GM21529 (cell line): ENCODE measurements around the gene KSR2.
"Not testable (repeated sequence)": the region's sequence is repeated elsewhere in the genome, so short reads cannot be mapped to it uniquely, and the experiment has no call there.

Experiments
- ATAC-seq: cut with Tn5 transposase; IDR thresholded peaks from one replicate; pipeline ENCODE4 v1.9.1; 2021; ENCODE audit not compliant: unreplicated experiment

KSR2 gene

DNA sequence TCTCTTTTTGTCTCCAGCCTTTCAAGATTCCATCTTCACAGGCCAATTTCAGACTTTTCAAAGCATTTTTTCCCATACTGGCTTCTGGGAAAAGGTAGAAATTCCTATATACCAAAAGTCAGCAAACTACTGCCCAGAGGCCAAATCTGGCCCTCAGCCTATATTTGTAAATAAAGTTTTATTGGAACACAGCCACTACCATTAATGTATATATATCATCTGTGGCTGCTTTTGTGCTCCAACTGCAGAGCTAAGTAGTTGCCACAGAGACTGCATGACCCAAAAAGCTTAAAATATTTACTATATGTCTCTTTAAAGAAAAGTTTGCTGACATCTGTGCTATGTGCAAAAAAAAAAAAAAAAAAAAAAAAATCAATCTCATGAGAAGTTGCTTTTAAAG, 76.3 kb downstream of the KSR2 start:
- ATAC-seq: no peak

DNA sequence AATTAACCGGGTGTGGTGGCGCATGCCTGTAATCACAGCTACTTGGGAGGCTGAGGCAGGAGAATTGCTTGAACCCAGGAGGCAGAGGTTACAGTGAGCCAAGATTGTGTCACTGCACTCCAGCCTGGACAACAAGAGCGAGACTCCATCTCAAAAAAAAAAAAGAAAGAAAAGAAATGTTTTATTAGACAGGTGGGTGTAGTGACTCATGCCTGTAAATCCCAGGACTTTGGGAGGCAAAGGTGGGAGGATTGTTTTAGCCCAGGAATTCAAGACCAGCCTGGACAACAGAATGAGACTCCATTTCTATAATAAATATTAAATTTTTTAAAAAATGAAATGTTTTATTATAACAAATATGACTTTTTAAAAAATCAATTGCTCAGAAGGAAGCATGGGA, 77.5 kb downstream of the KSR2 start:
- not testable (repeated sequence) for ATAC-seq

DNA sequence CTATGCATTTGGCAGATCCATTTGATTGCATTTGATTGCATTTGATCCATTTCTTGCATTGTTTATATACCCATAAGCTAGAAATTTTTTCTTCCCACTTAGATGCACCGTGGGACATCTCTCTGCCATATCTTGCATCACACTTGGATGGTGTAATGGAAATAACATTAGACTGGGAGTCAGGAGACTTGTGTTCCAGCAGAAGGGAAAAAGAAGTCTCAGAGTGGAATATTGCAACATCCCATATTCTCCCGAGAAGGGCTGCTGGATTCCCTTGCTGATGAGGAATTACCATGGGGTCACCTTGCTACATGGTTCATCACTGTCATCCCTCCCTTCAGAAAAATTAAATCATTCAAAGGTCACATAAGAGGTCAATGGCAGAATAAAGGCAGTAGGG, 78.1 kb downstream of the KSR2 start:
- no peak for ATAC-seq

DNA sequence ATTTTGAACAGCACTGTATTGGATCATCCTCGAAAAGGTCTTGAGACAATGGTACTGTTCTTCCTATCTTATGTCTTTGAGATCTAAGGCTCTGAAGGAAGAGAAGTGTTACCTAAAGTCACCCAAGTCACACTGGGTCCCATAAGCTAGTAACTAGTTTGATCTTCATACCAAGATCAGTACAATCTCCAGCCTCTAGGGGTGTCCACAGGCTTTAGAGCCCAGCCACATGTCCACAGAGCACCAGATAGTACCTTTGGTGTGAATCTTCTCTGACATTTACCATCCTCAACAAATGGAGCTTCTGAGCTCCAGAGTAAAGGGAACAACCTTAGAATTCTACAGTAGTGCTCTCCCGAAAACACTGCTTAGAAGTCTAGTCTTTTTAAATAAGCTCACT, 78.7 kb downstream of the KSR2 start:
- no peak for ATAC-seq

DNA sequence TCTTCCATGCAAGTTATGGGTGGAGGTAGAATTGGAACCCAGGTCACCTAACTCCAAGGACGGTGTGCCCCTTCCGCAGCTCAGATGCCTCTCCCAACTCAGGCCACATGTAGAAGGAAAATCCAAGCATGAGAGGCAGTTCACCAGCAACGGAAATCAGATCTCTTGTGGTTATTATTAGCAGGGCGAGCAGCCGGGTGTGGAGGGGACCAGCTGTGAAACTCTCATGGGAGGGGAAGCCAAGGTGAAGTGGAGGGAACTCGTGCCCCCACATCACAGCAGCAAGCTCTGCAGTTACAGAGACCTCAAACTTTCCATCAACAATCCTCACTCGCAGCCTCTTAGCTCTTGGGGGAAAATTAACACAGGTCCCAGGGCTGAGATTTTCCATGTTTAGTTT, 79.7 kb downstream of the KSR2 start:
- no peak for ATAC-seq

DNA sequence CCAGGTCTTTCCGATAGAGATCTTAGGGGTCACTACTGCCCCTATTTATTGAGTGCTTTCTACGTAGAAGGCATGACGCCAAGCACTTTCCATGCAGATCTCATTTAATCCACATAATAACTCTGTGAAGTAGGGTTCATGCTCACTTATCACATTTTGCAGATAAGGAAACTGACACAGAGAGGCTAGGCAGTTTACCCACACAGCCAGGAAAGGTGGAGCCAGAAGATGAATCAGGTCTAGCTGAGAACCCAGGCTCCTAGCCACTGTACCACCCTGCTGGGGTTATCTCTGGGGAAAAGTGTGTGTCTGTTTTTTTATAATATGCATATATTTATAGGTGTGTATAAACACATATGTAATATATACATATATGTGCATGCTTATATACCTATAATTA, 83.6 kb downstream of the KSR2 start:
- no peak for ATAC-seq

DNA sequence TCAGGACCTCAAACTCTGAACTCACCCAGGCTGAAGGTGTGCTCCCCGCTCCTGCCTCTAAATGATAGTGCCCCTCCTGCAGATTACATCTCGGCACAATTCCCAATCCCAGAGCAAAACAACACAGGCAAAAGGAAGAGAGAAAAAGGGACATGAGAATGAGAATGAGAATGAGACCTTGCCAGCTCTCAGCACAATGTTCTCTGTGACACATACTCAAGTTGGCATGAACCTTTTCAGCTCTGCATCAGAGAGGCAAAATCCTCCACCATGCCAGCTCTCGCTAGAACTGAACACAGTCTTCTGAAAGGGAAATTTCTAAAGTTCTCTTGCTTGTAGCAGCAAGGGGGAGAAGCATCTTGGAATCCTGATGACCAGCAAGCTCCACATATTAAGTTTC, 84.6 kb downstream of the KSR2 start:
- ATAC-seq: no peak

DNA sequence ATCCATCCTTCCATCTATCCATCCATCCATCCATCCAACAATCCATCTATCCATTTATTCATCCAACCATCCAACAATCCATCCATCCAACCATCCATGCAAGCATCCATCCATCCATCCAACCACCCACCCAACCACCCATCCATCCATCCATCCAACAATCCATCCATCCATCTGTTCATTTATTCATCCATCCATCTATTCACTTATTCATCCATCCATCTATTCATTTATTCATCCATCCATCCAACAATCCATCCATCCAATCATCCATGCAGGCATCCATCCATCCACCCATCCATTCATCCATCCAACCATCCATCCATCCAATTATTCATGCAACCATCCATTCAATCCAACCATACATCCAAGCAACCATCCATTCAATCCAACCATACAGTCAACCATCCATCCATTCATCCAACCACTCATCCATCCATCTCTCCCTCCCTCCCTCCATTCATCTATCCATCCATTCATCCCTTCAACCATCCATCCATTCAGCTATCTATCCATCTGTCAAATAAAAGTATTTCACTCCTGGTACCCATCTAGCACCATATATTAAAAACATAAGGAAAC, 86.1 kb downstream of the KSR2 start:
- no peak for ATAC-seq

DNA sequence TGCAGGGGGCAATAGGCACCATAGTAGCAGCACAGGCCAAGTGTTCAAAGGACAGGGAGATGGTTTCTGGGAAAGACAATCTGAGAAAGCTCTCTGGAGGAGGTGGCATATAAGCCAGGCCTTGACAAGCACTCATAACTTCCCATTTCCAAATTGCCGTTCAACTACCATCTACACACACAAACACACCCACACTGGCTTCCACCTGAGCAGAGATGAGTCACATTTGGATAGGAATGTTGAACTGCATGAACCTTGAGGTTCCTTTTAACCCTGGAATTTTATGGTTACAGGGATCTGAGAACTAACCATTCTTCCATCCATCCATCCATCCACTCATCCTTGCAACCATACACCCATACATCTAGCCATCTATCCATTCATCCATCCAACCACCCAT, 86.6 kb downstream of the KSR2 start:
- no peak for ATAC-seq

DNA sequence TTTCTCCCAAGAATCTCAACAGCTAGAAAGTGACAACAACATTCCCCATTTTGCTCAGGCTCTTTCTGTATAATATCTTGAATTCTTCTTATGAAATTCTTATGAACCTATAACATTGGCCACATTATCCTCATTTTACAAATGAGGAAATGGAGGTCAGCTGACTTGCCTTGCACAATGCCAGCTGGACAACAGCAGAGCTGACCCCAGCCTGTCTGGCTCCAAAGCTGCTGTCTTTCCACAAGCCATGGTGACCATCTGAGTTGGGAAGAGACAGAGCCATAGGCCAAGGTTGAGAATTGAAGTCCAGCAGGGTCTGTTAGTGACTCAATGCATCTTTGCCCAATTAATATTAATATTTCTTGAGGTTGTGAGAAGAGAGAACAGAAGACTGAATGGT, 87.3 kb downstream of the KSR2 start:
- ATAC-seq: no peak

DNA sequence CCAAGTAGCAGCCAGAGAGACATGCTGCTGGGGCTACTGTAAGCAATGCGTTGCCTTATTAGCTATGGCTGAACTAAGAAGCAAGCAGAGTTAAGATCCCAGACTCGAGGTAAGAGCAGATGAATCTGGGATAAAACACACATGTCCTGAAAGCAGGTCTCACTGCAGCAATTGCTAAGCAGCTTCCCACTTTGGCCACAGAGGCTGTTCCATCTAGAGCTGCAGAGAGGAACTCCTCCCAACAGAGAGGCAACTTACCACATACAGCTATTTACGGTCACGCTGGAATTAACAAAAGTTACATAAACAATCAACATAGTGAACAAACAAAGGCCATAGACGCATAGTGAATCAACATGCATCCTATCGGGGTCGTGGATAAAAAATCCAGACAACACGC, 90.2 kb downstream of the KSR2 start:
- no peak for ATAC-seq

DNA sequence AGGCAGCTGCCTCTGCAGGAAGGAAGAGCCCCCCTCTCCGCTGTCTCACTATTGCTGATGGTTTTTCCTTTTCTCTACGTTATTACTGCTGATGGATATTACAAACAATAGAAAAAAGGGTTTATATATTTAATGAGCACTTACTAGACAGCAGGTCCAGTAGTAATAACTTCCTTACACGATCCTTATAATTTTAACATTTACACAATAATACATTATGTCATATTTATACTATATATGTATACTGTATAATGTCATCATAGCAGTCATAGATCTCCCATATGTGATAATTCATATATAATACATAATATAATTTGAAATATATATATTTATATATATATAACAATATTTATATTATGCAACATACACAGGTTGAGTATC, 92.4 kb downstream of the KSR2 start:
- ATAC-seq: no peak

DNA sequence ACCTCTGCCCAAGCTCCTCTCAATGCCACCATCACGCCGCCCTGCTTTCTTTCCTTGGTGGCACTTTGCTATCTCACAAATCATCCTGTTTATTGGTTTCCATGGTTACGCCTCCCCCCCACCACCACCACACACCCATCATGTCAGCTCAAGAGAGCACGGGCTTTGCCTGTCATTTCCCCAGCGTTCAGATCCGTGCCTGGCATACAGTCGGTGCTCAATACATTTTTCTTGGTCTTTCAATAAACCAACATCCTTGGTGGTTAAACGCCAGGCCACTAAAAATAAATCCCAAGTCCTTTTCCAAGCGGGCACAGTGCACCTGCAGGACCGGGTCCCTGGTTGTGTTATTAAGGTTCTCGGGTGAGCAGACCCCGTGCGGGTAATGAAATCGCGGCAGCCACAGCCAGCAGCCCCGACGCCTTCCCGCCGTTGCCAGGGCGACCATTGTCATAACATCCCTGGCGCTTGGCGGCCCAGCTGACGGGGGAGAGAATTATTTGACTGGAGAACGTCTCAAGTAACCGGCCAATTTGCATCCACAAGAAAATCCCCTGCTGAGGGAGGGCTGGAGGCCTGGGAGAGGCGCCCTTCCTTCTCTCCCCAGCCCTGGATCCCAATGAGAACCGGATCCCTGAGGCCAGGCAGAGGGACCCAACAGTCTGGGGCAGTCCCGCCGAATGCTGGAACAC, 92.9 kb downstream of the KSR2 start:
- ATAC-seq: no peak

DNA sequence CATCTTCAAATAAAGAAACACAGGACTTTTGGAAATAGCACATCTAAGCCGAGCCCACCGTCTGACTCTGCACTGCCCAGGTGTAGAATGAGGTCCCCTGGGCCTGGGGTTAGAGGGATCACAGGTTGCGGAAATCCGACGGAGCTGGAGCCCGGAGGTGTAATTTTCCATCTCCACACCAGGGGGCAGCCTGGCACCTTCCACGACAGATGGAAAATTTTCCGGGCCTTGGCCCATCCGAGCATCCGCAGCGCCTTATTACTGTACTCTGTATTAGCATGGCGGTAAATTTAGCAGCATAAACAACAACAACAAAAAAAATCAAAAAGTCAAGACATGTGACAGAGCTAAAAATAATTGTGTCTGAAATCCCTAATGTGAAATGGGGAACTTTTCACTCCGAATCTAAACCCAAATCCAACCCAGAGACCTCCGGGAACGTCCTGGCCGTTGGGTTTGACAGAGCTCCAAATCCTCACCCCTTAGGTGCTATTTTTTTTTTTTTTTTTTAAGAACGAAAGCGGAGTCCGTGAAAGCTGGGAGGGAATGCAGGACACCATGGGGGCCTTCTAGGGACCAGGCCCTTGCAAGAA, 93.9 kb downstream of the KSR2 start:
- ATAC-seq: peak; percentile 68

DNA sequence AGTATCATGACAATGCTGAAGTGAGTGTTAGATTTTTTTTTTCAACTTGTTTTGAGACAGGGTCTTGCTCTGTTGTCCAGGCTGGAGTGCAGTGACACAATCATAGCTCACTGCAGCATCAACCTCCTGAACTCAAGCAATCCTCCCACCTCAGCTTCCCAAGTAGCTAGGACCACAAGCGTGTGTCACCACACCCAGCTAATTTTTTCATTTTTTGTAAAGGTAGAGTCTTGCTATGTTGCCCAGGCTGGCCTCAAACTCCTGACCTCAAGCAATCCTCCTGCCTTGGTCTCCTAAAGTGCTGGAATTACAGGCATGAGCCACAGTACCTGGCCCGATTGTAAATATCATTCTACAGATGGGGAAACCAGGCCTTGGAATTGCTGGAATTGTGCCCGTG, 94.6 kb downstream of the KSR2 start:
- not testable (repeated sequence) for ATAC-seq

DNA sequence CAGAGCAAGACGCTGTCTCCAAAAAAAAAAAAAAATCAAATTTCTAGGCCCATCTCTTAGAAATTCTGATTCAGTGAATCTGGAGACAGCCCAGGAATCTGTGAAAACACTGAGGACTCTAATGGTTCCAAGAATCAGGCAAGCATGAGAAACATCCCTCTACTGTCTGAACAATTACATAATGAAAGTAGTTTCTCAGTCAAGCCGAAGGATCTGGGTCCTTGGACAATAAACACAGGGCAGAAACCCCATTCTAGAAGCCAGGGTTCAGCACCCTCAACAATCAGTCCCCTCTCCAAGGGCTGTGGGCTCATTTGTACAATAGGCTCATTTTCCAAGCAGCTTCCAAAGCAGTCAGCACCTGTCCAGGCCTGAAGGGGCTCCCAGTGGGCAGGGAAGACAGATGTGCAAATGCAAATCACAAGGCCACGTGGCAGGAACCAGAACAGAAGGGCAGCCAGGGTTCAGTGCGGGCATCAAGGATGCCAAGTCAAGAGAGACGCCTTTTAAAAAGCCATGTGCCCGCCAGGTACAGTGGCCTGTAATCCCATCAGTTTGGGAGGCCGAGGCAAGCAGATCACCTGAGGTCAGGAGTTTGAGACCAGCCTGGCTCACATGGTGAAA, 96.1 kb downstream of the KSR2 start:
- ATAC-seq: no peak

DNA sequence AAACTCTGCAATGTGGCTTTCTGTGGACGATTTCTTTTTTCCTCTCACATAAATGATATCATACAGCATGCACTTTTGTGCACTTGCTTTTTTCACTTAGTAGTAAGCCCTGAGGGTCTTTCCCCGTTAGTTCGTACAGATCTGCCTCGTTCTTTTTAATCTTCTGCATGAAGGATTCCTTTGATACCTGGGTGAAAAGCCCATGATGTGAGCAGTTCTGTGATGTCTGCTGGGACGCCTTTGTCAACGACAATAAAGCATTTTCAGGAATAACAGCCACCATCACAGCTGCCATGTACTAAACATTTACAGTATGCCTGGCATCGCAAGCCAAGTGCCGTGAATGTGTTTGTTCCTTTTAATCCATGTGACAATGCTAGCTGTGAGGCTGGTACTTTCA, 99.2 kb downstream of the KSR2 start:
- ATAC-seq: no peak

DNA sequence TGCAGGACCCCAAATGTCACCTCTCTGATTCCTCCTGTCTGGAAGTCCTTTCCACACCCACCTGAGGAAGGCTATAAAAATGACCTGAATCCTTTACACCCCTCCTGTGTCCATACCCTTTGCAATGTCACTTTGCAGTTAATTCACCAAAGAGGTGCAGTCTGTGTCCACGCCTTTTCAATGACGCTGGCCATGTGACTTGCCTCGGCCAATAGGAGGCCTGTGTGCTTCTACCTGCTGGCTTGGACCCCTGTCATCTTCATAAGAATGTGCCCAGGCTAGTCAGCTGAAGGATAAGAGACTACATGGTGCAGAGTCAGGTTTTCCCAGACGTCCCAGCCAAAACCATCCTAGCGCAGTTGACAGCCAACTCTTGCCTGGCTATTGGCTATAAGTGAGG, 101.4 kb downstream of the KSR2 start:
- no peak for ATAC-seq

DNA sequence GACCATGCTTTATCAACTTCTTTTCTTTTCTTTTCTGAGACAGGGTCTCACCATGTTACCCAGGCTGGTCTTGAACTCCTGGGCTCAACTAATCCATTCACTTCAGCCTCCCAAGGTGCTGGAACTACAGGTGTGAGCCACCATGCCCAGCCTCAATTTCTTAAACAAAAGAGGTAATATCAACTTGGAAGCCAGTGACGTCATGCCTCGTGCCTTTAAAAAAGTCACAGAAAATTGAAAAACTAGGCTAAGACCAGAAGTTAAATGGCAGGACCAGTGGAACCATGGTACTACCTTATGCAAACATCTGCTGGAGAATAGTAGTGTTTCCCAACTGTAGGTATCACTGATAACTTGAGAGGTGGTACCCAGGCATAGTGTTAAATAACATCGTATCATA, 103.3 kb downstream of the KSR2 start:
- no peak for ATAC-seq

DNA sequence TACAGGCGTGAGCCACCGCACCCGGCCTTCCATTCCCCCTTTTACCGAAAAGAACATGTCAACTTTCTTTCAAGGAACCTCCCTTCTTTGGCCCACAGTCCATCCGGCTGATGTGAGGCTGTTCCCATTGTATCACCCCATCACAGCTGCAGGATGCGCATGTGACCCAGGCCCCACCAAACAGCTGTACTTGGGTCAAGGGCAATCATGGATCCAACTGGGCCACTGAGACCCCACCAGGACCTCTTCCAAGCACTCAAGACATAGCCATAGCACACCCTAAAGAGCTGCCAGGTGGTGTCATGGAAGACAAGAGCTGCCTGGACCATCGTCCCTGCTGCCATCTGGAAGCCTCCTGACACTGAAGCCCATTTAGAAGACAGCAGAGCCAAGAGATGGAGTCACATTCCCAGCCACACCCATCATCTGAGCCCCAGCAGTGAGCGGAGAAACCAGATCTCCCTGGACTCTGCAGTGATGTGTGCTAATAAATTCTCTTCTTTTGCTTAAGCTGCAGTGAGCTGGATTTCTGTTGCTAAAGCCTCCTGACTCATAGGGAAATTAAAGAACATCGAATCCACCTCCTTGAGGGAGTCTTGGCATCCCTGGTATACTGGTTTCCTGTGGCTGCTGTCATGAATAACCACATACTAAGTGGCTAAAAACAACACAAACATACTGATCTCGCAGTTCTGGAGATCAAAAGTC, 105.6 kb downstream of the KSR2 start:
- no peak for ATAC-seq

DNA sequence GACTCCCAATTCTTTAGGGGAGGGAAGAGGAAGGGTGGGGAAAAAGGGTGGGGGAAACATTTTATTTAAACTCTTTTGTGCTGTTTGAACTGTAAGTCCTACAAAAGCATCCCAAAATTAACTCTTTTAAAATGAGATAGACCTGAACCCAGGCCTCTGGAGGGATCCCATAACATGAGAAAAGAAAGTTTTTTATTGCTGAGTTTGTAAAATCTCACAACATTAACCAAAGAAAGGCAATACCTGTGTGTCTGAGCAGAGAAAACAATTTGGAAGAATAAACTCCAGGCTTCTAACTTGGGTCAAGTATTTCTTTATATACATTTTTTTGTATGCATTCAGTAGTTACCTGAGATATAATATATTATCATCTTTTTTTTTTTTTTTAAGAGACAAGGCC, 107.1 kb downstream of the KSR2 start:
- ATAC-seq: no peak

DNA sequence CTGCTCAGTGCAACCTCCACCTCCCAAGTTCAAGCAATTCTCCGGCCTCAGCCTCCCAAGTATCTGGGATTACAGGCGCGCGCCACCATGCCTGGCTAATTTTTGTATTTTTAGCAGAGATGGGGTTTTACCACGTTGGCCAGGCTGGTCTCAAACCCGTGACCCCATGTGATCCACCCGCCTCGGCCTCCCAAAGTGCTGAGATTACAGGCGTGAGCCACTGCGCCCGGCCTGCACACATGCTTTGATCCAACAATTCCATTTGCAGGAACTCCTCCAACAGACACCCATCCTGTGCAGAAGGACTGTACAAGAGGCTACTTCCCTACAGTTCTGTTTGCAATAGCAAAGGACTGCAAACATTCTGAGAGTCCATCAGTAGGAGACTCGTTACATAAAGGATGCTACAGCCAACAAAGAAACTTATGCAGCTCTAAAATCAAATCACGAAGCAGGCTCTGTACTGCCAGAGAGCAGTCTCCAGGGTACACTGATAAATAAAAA, 108.0 kb downstream of the KSR2 start:
- not testable (repeated sequence) for ATAC-seq
